Pancreas (tissue), 10 donors: ENCODE results near the gene HOXA4. TPM values are rescaled to one million over a fixed set of nuclear protein-coding genes. Genes with fewer than 3 reads are reported as not detected.
A peak's percentile ranks its signal among the peaks of the same experiment; 100 is the strongest.

Source experiments
- ATAC-seq, 4 donors: fragments of 200-7000 bp; cut with Tn5 transposase; one replicate each; pipeline versions ENCODE4 v1.8.0 to v1.9.1; 2020; ENCODE audit warnings: mild to moderate bottlenecking in 4 of 4, moderate library complexity in 4 of 4
- DNase-seq, 6 donors: peaks; one replicate each; pipeline ENCODE4 v3.0.0-alpha.2; 2020
- FAIRE-seq: peaks from 2 replicates; lab custom pipeline; 2012; peaks lifted over from hg19 to GRCh38; lab: Jason Lieb, UNC
- H3K27ac ChIP-seq, 4 donors: fragments of 200-600 bp; sonication (generic); 1 replicate in 3 of 4; 2 replicates in 1 of 4; pipeline versions ENCODE4 v1.5.0 to v1.8.0; 2020
- H3K27me3 ChIP-seq, 4 donors: fragments of 200-600 bp; one replicate each; pipeline ENCODE4 v1.8.0; 2021
- H3K36me3 ChIP-seq, 3 donors: fragments of 200-600 bp; sonication (generic) in 1 of 3; one replicate each; pipeline versions ENCODE4 v1.5.0 to v1.8.0; 2020 to 2021
- H3K4me1 ChIP-seq, 3 donors: fragments of 200-600 bp; one replicate each; pipeline ENCODE4 v1.8.0; 2021
- H3K4me3 ChIP-seq, 4 donors: fragments of 200-600 bp; sonication (generic) in 2 of 4; one replicate each; pipeline versions ENCODE4 v1.5.0 to v1.8.0; 2020 to 2021
- H3K9me3 ChIP-seq, 4 donors: fragments of 200-600 bp; one replicate each; pipeline ENCODE4 v1.8.0; 2021
- WGBS, 2 donors: extraction: QIAGEN DNeasy Blood & Tissue Kit; methylation state at CpG; one replicate each; pipeline ENCODE4 v1.1.7; 2013; 5-methylcytosine and 5-hydroxymethylcytosine counted together
- intact Hi-C, 3 donors: fragments of 100-400 bp; cut with DNase I; formaldehyde crosslinking; loops; one replicate each; pipeline versions ENCODE4 v1.11.1 to v1.14.2; 2022
- polyA plus RNA-seq, 2 donors: library from polyadenylated mRNA; stranded (reverse); fragments of 200-250 nt; gene quantifications; one replicate each; pipeline ENCODE4 v1.2.3, GENCODE V29; 2013
- total RNA-seq, 6 donors: library from RNA; stranded (reverse); fragmentation: NEBNext Ultra II Directional in 4 of 6; extraction: Animal tissue kit (Norgen Biotek cat#: 25700) in 4 of 6; gene quantifications; one replicate each; pipeline versions ENCODE4 v1.2.1 to v1.2.4, GENCODE V29; 2021 to 2023
- TF ChIP-seq, protein P1 (sequence below), 4 donors: fragments of 200-600 bp; sonication (generic) in 3 of 4; IDR thresholded peaks; one replicate each; pipeline versions ENCODE4 v1.5.0 to v1.8.0; 2021; ENCODE audit warnings: antibody characterized with exemption in 4 of 4
- donor health status: healthy with polysubstance abuse.
- donor health status: DM: no; HTN: no; CAD: no; lungs with moderate emphysema.
- donor health status: DM: no; HTN: no; CAD: no.
- donor health status: control.
- donor health status: control.
- donor health status: Bipolar disorder and iron deficiency.
- donor health status: DM: yes; HTN: yes; CAD: no.
- donor health status: DM: no; HTN: no; CAD: no.
- donor health status: DM: no; HTN: no; CAD: no.
- donor health status: DM: yes; HTN: yes; CAD: no.

HOXA4 gene
- total and polyA plus RNA-seq, 8 donors = 0.19 to 2.4 (median 0.58) TPM

DNA sequence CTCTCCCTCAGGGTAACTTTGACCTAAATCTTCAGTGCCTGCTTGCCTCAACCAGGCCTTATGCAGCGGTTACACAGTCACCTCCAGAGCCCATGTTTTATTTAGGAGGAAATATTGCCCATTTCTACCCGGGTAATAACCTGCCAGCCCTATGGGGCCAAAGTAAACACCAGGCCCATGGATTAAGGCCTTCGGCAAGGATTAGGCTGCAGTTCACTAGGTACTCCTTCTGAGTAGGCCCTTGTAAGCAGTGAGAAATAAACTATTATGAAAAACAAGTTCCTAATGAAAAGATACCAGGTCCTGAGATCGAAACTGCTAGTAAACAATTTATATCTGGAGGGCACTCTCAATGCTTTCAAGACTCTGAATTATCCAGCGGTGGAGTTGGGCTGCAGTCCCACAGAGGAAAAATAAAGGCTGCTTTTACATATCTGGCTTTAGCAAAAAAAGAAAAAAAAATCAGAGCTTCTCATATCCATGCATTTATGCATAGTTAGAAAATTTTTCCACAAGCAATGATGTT, 47.3 kb upstream of the HOXA4 start:
- Histone ChIP-seq H3K27me3 (peaks cover 7 to 83% (median 25%) of the 10 kb centered on the region in 4 donors), H3K9me3 (no peaks in the 10 kb centered on the region), H3K27ac (no peak overlapping the region), H3K36me3 (no peaks in the 10 kb centered on the region), H3K4me1 (peaks cover 0 to 8% (median 0%) of the 10 kb centered on the region in 3 donors), H3K4me3 (no peak overlapping the region)
- TF ChIP-seq, protein P1, sequence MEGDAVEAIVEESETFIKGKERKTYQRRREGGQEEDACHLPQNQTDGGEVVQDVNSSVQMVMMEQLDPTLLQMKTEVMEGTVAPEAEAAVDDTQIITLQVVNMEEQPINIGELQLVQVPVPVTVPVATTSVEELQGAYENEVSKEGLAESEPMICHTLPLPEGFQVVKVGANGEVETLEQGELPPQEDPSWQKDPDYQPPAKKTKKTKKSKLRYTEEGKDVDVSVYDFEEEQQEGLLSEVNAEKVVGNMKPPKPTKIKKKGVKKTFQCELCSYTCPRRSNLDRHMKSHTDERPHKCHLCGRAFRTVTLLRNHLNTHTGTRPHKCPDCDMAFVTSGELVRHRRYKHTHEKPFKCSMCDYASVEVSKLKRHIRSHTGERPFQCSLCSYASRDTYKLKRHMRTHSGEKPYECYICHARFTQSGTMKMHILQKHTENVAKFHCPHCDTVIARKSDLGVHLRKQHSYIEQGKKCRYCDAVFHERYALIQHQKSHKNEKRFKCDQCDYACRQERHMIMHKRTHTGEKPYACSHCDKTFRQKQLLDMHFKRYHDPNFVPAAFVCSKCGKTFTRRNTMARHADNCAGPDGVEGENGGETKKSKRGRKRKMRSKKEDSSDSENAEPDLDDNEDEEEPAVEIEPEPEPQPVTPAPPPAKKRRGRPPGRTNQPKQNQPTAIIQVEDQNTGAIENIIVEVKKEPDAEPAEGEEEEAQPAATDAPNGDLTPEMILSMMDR (IDR thresholded peaks at IDR 0.05) = no peak
- ATAC-seq (no peak), FAIRE-seq (no peak), DNase-seq (no peak)
- intact Hi-C loops = no loop called here
- 64 to 72% methylated on average over 5 of the region's 5 CpGs for WGBS, 2 donors

DNA sequence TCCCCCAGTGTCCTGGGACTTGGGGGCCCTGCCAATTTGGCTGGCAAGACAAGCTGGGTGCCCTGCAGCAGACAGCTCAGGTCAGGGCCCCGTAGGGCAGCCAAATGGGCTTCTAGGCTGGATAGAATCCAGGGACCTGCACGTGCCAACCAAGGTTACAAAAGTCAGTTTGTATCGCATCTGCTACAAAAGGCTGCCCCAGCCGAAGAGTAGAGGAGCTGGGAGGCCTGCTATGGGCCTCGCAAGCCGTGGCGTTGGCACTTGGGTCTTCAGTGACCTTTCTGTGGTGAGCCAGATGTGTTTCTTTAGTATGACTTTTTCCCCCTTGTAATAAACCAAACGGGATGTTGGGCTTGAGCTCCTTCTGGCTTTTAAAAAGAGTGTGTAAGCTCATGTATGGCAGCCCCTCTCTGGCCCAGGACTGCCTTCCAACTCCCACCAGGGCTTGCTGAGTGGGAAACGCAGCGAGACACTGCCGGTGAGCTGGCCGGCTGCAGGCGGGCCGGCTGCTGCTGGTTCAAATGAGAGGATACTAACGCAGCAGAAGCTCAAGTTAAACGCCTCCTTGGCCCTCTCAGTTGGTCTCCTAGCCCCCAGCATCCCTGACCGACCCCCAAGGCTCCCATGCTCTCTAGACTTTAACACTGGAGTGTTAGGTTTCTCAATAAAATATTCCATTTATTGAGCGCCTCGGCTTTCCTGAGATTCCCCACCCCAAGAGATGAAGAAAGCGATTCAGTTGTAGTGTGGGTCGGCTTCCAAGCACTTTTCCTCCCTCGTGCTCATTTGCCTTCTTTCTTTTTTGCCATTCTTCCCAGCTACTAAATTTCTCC, 46.6 kb upstream of the HOXA4 start:
- H3K36me3 ChIP-seq = no peaks in the 10 kb centered on the region
- H3K4me1 ChIP-seq = peaks cover 0 to 10% (median 0%) of the 10 kb centered on the region in 3 donors
- H3K27ac ChIP-seq = no peak overlapping the region
- H3K27me3 ChIP-seq = peaks cover 7 to 83% (median 24%) of the 10 kb centered on the region in 4 donors
- TF ChIP-seq, protein P1 (IDR thresholded peaks at IDR 0.05) = no peak
- H3K4me3 ChIP-seq = no peak overlapping the region
- H3K9me3 ChIP-seq = no peaks in the 10 kb centered on the region
- DNase-seq (peak in 3 of 6 donors; percentile 5 to 43 (median 21)), ATAC-seq (no peak), FAIRE-seq (no peak)
- intact Hi-C loops = no loop called here
- WGBS, 2 donors = 46 to 53% methylated on average over 22 of the region's 22 CpGs

DNA sequence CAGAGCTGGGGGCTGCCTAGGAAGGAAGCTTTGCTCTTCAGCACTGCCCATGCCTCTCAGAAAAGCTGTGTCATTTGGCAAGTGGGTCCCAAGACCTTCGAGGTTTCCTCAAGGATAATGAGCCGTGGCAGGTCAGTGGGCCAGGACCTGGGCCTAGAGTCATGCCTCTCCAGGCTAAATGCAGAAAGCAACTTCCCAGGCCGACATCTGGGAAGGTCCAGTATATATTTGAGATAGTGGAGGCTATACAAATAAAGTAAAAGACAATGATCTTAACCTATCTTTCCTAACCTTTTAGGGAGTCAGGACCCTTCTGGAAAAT, 45.9 kb upstream of the HOXA4 start:
- FAIRE-seq = no peak
- no peak overlapping the region for H3K4me3 ChIP-seq

DNA sequence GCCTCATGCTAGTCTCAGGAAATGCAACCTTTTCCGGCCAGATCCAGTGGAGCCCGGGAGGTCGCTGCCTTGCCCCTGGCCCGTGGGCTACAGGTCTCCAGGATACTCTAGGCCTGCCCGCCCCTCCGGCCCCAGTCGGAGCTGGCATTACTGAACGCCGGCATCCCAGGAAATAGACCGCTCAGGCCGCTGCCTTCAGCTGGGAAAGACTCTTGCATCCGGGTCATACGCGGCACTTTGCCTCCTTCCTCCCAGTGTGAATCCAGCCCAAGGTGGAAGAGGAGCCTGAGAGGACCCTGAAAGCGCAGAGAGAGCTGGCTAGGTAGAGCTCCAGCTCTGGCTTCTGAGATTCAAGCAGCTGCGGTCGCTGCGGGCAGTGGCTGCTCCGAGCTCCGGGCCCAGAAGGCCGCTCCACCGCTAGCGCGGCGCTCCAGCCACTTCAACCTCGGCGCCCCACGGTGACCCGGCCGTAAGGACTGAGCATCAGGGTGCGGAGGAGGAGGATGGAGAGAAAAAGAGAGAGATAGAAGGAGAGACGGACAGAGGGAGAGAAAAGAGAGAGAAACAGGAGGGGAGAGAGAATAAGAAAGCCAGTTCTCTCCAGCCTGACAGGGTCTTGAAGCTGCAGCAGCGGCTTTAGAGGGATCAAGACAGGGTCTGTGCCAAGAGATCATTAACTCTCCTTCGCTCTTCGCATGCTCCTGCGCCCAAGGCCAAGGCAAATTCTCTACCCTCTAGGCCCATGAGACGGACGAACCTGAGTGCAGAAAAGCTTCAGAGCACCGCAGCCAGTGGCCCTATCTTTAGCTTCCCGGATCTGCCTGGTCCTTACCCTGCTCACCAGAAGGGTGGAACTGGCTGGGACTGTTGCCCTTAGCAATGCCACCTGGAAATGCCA, 45.3 kb upstream of the HOXA4 start:
- peaks cover 7 to 91% (median 30%) of the 10 kb centered on the region in 4 donors for H3K27me3 ChIP-seq
- H3K4me1 ChIP-seq = peaks cover 0 to 10% (median 0%) of the 10 kb centered on the region in 3 donors
- FAIRE-seq (no peak), DNase-seq (peak in 2 of 6 donors; percentile 6 to 57), ATAC-seq (no peak)
- H3K9me3 ChIP-seq = no peaks in the 10 kb centered on the region
- no peak overlapping the region for H3K4me3 ChIP-seq
- 21 to 24% methylated on average over 40 of the region's 40 CpGs for WGBS, 2 donors
- intact Hi-C loops = no loop called here
- H3K36me3 ChIP-seq = no peaks in the 10 kb centered on the region
- no peak overlapping the region for H3K27ac ChIP-seq
- TF ChIP-seq, protein P1 (IDR thresholded peaks at IDR 0.05) = no peak

More for the DNA sequence above, 45.9 kb upstream of the HOXA4 start:
- H3K27ac ChIP-seq = no peak overlapping the region
- ATAC-seq (no peak), DNase-seq (peak in 1 of 6 donors; percentile 4)
- no peaks in the 10 kb centered on the region for H3K36me3 ChIP-seq
- intact Hi-C loops = no loop called here
- H3K27me3 ChIP-seq = peaks cover 7 to 85% (median 28%) of the 10 kb centered on the region in 4 donors
- TF ChIP-seq, protein P1 (IDR thresholded peaks at IDR 0.05) = no peak
- no peaks in the 10 kb centered on the region for H3K9me3 ChIP-seq
- H3K4me1 ChIP-seq = peaks cover 0 to 10% (median 0%) of the 10 kb centered on the region in 3 donors
- WGBS, 2 donors = 48 to 61% methylated on average over 3 of the region's 3 CpGs
